ENCODE results near the gene DMRTA2. TPM values are rescaled to one million over a fixed set of nuclear protein-coding genes. Genes with fewer than 3 reads are reported as not detected.

DMRTA2 gene
- total and polyA plus RNA-seq, 2 donors (not counting 1 experiment from before 2014, with no cell fraction given) = 0.05 TPM; not detected in 1

DNA sequence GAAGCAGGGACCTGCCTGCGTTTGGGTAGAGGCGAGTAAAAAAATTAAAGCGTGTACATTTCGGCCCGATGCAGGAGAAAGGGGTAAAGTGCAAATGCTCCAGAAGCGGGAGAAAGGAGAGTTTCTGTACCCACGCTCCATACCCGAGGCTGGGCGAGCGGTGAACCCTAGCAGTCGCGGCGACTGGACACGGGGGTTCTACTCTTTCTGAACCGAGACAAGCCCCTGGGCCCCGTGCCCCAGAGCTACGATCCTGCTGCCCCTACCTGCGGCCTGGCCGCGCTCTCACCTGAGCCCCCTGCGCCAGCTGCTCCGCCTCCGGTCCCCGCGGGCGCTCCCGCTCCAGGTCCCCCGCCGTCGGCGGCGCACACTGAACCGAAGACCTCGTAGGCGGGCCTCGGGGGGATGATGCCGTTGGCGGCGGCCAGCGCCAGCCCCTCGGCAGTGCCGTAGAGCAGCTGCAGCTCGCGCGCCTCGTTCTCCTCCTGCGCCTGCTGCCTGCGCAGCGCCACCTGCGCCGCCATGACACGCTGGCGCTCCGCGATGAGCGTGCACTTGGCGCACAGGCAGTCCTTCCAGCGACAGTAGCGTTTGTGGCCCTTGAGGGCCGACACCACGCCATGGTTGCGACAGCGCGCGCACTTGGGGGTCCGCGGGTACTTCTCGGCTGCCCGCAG, 2.4 kb downstream of the DMRTA2 start:
- H2AFZ ChIP-seq (ENCODE audit: low read length) = no peak overlapping the region
- H3K27ac ChIP-seq (ENCODE audit: insufficient read depth, low read length) = no peak overlapping the region
- H3K9ac ChIP-seq (ENCODE audit: insufficient read depth, low read length) = no peak overlapping the region
- peak; percentile 91 for TF ChIP-seq EZH2 (IDR thresholded peaks at IDR 0.05; ENCODE audit: low read length, missing control alignments)
- TF ChIP-seq, protein P1, sequence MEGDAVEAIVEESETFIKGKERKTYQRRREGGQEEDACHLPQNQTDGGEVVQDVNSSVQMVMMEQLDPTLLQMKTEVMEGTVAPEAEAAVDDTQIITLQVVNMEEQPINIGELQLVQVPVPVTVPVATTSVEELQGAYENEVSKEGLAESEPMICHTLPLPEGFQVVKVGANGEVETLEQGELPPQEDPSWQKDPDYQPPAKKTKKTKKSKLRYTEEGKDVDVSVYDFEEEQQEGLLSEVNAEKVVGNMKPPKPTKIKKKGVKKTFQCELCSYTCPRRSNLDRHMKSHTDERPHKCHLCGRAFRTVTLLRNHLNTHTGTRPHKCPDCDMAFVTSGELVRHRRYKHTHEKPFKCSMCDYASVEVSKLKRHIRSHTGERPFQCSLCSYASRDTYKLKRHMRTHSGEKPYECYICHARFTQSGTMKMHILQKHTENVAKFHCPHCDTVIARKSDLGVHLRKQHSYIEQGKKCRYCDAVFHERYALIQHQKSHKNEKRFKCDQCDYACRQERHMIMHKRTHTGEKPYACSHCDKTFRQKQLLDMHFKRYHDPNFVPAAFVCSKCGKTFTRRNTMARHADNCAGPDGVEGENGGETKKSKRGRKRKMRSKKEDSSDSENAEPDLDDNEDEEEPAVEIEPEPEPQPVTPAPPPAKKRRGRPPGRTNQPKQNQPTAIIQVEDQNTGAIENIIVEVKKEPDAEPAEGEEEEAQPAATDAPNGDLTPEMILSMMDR (conservative IDR thresholded peaks at IDR 0.05 in 1 of 2, IDR thresholded peaks at IDR 0.05 in 1 of 2; ENCODE audit: low read depth in 1 of 2, low read length in 2 of 2) = no peak
- H3K79me2 ChIP-seq (ENCODE audit: control insufficient read depth, insufficient read depth, low read length) = no peaks in the 10 kb centered on the region
- H3K4me2 ChIP-seq (ENCODE audit: extremely low read depth, insufficient read depth, low read length) = no peak overlapping the region
- peaks cover 99% of the 10 kb centered on the region for H3K27me3 ChIP-seq (ENCODE audit: control insufficient read depth, insufficient read depth, low read length)
- DNase-seq (ENCODE audit: low read depth in 2 of 2) = no peak
- H3K9me3 ChIP-seq (ENCODE audit: control insufficient read depth, insufficient read depth, low read depth, low read length) = no peaks in the 10 kb centered on the region
- H3K4me3 ChIP-seq (replicated peaks in 1 of 4; ENCODE audit: control extremely low read depth in 1 of 4, insufficient read depth in 1 of 4, low read depth in 3 of 4, low read length in 4 of 4) = no peak overlapping the region
- H3K4me1 ChIP-seq (ENCODE audit: control insufficient read depth, extremely low read depth, insufficient read depth, low read length) = no peaks in the 10 kb centered on the region
- H4K20me1 ChIP-seq (ENCODE audit: control insufficient read depth, extremely low read depth, insufficient read depth, low read length) = no peaks in the 10 kb centered on the region
- no peaks in the 10 kb centered on the region for H3K36me3 ChIP-seq (ENCODE audit: control insufficient read depth, insufficient read depth, low read length)

- Histone ChIP-seq H4K20me1 (ENCODE audit: control insufficient read depth, extremely low read depth, insufficient read depth, low read length) (no peaks in the 10 kb centered on the region), H3K79me2 (ENCODE audit: control insufficient read depth, insufficient read depth, low read length) (no peaks in the 10 kb centered on the region), H3K4me2 (ENCODE audit: extremely low read depth, insufficient read depth, low read length) (no peak overlapping the region), H3K36me3 (ENCODE audit: control insufficient read depth, insufficient read depth, low read length) (no peaks in the 10 kb centered on the region), H3K4me3 (replicated peaks in 1 of 4; ENCODE audit: control extremely low read depth in 1 of 4, insufficient read depth in 1 of 4, low read depth in 3 of 4, low read length in 4 of 4) (no peak overlapping the region), H3K27ac (ENCODE audit: insufficient read depth, low read length) (no peak overlapping the region), H3K27me3 (ENCODE audit: control insufficient read depth, insufficient read depth, low read length) (peaks cover 99% of the 10 kb centered on the region), H2AFZ (ENCODE audit: low read length) (no peak overlapping the region), H3K4me1 (ENCODE audit: control insufficient read depth, extremely low read depth, insufficient read depth, low read length) (no peaks in the 10 kb centered on the region), H3K9ac (ENCODE audit: insufficient read depth, low read length) (no peak overlapping the region), H3K9me3 (ENCODE audit: control insufficient read depth, insufficient read depth, low read depth, low read length) (no peaks in the 10 kb centered on the region)
- no peak for DNase-seq (ENCODE audit: low read depth in 2 of 2)
- TF ChIP-seq, protein P1 (conservative IDR thresholded peaks at IDR 0.05 in 1 of 2, IDR thresholded peaks at IDR 0.05 in 1 of 2; ENCODE audit: low read depth in 1 of 2, low read length in 2 of 2) = no peak
- peak; percentile 1 for TF ChIP-seq EZH2 (IDR thresholded peaks at IDR 0.05; ENCODE audit: low read length, missing control alignments)
Measured at GRCh38 chr1:50419907-50420677, 3.2 kb downstream of the DMRTA2 start.

- no peak overlapping the region for H3K27ac ChIP-seq (ENCODE audit: insufficient read depth, low read length)
- no peaks in the 10 kb centered on the region for H3K79me2 ChIP-seq (ENCODE audit: control insufficient read depth, insufficient read depth, low read length)
- no peak overlapping the region for H3K4me2 ChIP-seq (ENCODE audit: extremely low read depth, insufficient read depth, low read length)
- no peak for DNase-seq (ENCODE audit: low read depth in 2 of 2)
- peaks cover 99% of the 10 kb centered on the region for H3K27me3 ChIP-seq (ENCODE audit: control insufficient read depth, insufficient read depth, low read length)
- no peak overlapping the region for H3K9ac ChIP-seq (ENCODE audit: insufficient read depth, low read length)
- no peak overlapping the region for H3K4me3 ChIP-seq (replicated peaks in 1 of 4; ENCODE audit: control extremely low read depth in 1 of 4, insufficient read depth in 1 of 4, low read depth in 3 of 4, low read length in 4 of 4)
- no peak overlapping the region for H2AFZ ChIP-seq (ENCODE audit: low read length)
- no peaks in the 10 kb centered on the region for H3K9me3 ChIP-seq (ENCODE audit: control insufficient read depth, insufficient read depth, low read depth, low read length)
- H4K20me1 ChIP-seq (ENCODE audit: control insufficient read depth, extremely low read depth, insufficient read depth, low read length) = no peaks in the 10 kb centered on the region
- no peaks in the 10 kb centered on the region for H3K4me1 ChIP-seq (ENCODE audit: control insufficient read depth, extremely low read depth, insufficient read depth, low read length)
- no peaks in the 10 kb centered on the region for H3K36me3 ChIP-seq (ENCODE audit: control insufficient read depth, insufficient read depth, low read length)
- TF ChIP-seq, protein P1 (conservative IDR thresholded peaks at IDR 0.05 in 1 of 2, IDR thresholded peaks at IDR 0.05 in 1 of 2; ENCODE audit: low read depth in 1 of 2, low read length in 2 of 2) = no peak
- peak; percentile 91 for TF ChIP-seq EZH2 (IDR thresholded peaks at IDR 0.05; ENCODE audit: low read length, missing control alignments)
Measured at GRCh38 chr1:50419192-50419906, 3.9 kb downstream of the DMRTA2 start.

All from fibroblast of lung (primary cell).